HUES48 (cell line): ENCODE measurements around the gene NTN1.

Experiments used
- H3K27ac ChIP-seq: one replicate; pipeline ENCODE4 v1.7.0; 2013; ENCODE audit warnings: low read depth, low read length, inconsistent platforms
- H3K27me3 ChIP-seq: 2 replicates; pipeline ENCODE4 v1.6.1; 2013; ENCODE audit warnings: mild to moderate bottlenecking, low read length; ENCODE audit not compliant: control insufficient read depth, insufficient read depth
- H3K36me3 ChIP-seq: 2 replicates; pipeline ENCODE4 v1.6.1; 2013; ENCODE audit warnings: low read length; ENCODE audit not compliant: control insufficient read depth, insufficient read depth
- H3K4me1 ChIP-seq: 2 replicates; pipeline ENCODE4 v1.6.1; 2013; ENCODE audit warnings: mild to moderate bottlenecking, low read length; ENCODE audit not compliant: control insufficient read depth, insufficient read depth
- H3K4me3 ChIP-seq: 2 replicates; pipeline ENCODE4 v1.5.1; 2013; ENCODE audit warnings: mild to moderate bottlenecking, low read depth, low read length
- H3K9ac ChIP-seq: 2 replicates; pipeline ENCODE4 v1.6.1; 2013; ENCODE audit warnings: mild to moderate bottlenecking, low read depth, low read length, moderate library complexity
- H3K9me3 ChIP-seq: 2 replicates; pipeline ENCODE4 v1.6.1; 2013; ENCODE audit warnings: low read length; ENCODE audit not compliant: control insufficient read depth, insufficient read depth

NTN1 gene

DNA sequence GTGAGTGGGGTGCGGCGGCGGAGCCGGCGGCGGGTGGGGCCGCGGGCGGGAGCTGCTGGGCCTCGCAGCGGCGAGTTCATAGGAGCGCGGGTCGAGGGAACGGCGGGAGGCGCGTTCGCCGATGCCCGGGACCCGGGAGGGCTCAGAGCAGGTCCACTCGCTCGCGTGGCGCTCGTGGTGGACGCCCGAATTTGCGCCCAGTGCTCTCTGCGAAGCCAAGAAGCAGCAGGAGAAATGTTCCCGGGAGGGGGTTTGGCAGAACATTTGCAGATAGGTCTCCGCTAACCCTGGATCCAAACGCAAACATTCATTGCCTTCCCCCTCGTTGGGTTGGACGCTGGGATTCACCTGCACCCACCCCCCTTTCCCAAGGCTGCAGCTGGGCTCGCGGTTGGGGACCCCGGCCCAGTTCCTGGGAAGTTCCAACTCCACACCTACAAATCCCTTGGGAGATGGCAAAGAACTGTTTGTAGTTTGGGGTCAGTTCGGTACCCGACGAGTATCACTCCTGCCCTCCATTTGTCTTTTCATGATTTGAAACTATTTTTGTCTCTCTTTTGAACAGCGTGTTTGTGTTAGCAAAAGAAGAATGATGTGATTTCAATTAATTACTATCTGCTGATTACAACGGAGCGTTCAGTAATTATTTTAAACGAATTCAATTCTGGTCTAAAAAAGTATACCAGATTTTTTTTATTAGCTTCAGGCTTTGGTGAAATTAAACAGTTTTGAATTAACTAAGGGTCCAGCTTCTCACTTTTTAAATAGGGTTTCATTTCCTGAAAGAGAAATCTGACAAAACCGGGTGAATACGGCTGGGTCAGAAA is 2.3 kb downstream of the NTN1 start:
- Histone ChIP-seq H3K27me3 (peaks cover 91% of the 10 kb centered on the region), H3K27ac (no peak overlapping the region), H3K4me1 (peaks cover 44% of the 10 kb centered on the region), H3K9ac (no peak overlapping the region), H3K36me3 (no peaks in the 10 kb centered on the region), H3K9me3 (no peaks in the 10 kb centered on the region), H3K4me3 (peak overlapping the region; percentile 36)

DNA sequence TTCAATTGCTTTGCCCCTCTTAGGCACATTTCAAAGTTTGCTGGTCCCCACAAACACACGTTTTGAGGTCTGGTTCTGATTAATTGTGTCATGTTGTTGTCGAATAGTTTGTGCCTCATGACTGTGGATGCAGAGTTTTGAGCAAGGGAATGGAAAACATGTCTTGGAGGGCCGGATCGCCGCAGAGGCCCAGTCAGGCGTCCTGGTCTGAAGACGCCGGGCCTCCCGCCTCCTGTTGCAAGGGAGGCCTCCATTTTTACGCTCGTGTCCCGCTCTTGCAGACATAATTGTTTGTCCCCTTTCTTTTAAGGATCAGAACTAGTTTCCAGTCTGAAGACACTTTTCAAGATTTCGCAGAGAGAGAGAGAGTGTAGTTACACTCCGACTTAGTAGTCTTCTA is 3.2 kb downstream of the NTN1 start:
- Histone ChIP-seq H3K9me3 (no peaks in the 10 kb centered on the region), H3K4me1 (peaks cover 44% of the 10 kb centered on the region), H3K36me3 (no peaks in the 10 kb centered on the region), H3K9ac (no peak overlapping the region), H3K4me3 (peak overlapping the region; percentile 31), H3K27ac (no peak overlapping the region), H3K27me3 (peaks cover 84% of the 10 kb centered on the region)

- H3K36me3 ChIP-seq: no peaks in the 10 kb centered on the region
- H3K27ac ChIP-seq: no peak overlapping the region
- H3K4me3 ChIP-seq: no peak overlapping the region
- peaks cover 63% of the 10 kb centered on the region for H3K27me3 ChIP-seq
- H3K4me1 ChIP-seq: peaks cover 44% of the 10 kb centered on the region
- H3K9me3 ChIP-seq: no peaks in the 10 kb centered on the region
- no peak overlapping the region for H3K9ac ChIP-seq
Measured at GRCh38 chr17:9026741-9027140, 5.4 kb downstream of the NTN1 start.

DNA sequence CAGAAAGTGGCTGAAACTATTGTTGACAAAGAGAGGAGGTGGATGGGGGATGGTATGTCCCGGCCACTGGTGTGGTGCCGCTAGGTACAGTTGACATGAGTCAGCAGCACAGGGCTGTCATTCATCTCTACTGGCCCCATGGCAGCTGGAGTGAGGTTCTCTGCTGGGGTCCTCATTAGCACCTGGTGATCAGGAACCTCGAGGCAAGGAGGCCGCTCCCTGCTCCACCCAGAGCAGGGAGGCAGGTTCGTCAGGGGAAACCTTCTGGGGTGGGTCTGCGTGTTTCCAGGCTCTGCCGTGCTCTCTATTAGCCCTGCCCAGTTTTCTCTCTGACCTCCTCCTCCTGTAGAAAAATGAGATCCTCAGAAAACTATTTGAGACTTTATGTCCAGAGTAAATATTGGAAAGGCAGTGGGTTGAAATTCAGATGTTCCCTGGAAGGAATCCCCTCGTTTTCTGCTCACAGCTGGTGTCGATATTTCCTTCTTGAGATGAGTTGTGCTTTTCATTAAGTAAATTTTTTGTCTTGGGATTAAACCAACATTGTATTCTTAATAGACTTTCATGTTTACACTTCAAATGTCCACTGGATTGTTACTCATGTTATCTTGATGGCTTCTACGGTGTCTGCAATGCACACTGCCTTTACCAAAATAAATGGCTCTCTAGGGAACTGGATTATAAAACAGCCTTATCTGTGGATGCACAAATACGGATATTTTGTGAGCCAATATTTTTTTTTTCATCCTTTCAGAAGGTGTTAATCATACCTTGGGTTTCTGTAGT is 7.1 kb downstream of the NTN1 start:
- Histone ChIP-seq H3K27ac (no peak overlapping the region), H3K9me3 (no peaks in the 10 kb centered on the region), H3K4me3 (no peak overlapping the region), H3K36me3 (no peaks in the 10 kb centered on the region), H3K4me1 (peaks cover 33% of the 10 kb centered on the region), H3K9ac (no peak overlapping the region), H3K27me3 (peaks cover 46% of the 10 kb centered on the region)

DNA sequence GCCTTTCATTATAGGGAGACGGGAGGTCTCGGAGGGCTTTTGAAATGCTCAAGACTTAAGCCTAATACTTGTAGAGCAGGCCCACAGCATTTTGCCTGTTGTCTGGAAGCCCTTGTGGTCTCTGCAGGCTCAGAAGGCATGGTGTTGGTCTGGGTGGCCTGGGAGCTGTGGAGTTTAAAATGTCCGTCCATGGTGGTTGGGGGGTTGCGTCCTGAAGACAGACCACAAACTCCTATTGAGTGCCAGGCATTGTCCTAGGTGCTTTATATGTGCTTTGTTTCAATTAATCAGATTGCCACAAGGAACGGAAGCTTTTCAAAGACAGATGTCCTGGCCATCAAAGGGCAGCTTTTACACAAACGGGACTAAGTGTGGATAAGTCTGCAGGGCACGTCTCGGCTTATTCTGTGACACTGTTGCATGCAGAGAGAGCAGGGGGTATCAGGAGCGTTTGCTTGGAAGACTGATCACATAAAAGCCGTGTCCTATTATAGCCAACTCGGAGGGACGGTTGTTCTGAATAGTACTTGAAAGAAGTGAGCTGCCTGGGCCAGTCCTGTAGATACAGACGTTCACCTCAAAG is 7.8 kb downstream of the NTN1 start:
- Histone ChIP-seq H3K9me3 (no peaks in the 10 kb centered on the region), H3K4me3 (no peak overlapping the region), H3K36me3 (no peaks in the 10 kb centered on the region), H3K27me3 (peaks cover 40% of the 10 kb centered on the region), H3K4me1 (peaks cover 26% of the 10 kb centered on the region), H3K27ac (no peak overlapping the region), H3K9ac (no peak overlapping the region)

GRCh38 chr17:9032151-9032550 is 10.8 kb downstream of the NTN1 start:
- Histone ChIP-seq H3K27ac (no peak overlapping the region), H3K9ac (no peak overlapping the region), H3K9me3 (no peaks in the 10 kb centered on the region), H3K27me3 (peaks cover 10% of the 10 kb centered on the region; the same call in 1 of the 2 replicates), H3K4me3 (no peak overlapping the region), H3K36me3 (no peaks in the 10 kb centered on the region), H3K4me1 (peaks cover 3% of the 10 kb centered on the region; the same call in 1 of the 2 replicates)

DNA sequence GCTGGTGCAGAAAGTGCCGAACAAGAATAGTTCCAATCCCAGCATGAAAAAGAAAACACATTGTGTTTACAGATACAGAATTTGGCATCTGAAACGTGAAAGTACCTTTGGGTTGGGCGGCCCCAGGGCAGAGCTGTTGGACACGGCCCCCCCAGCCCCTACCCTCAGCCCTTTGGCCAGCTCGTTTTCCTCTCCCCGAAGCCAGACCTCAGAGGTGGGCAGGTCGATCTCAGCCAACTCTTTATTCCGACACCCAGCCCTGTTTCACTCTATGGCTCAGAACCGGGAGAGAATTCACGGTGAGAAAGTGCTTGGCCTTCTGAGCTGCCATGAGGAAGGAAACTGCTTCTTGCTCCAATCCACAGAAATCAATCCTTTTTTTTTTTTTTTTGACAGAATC is 11.3 kb downstream of the NTN1 start:
- Histone ChIP-seq H3K4me1 (0 out of 2 replicates have a peak, but pooled peaks cover 3% of the 10 kb centered on the region), H3K27ac (no peak overlapping the region), H3K4me3 (no peak overlapping the region), H3K27me3 (peaks cover 6% of the 10 kb centered on the region; the same call in 1 of the 2 replicates), H3K9me3 (no peaks in the 10 kb centered on the region), H3K9ac (no peak overlapping the region), H3K36me3 (no peaks in the 10 kb centered on the region)

- Histone ChIP-seq H3K9ac (no peak overlapping the region), H3K36me3 (no peaks in the 10 kb centered on the region), H3K4me3 (no peak overlapping the region), H3K9me3 (0 out of 2 replicates have a peak, but pooled peaks cover 7% of the 10 kb centered on the region), H3K27ac (no peak overlapping the region), H3K27me3 (no peaks in the 10 kb centered on the region), H3K4me1 (no peaks in the 10 kb centered on the region)
Measured at GRCh38 chr17:9035249-9035648, 13.9 kb downstream of the NTN1 start.

DNA sequence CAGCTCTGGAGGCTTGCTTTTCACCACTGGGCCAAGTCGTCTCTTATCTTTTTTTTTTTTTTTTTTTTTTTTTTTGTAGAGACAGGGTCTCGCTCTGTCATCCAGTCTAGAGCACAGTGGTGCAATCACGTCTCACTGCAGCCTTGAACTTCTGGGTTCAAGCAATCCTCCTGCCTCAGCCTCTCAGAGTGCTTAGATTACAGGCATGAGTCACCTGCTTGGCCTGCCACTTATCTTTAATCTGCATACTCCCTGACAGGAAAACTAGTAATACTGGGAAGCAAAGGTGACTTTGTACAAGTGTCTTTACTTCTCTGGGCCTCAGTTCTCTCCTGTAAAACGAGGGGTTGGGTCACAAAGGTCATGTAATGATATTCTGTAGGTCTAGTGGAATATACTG is 15.0 kb downstream of the NTN1 start:
- H3K4me1 ChIP-seq: no peaks in the 10 kb centered on the region
- H3K4me3 ChIP-seq: no peak overlapping the region

DNA sequence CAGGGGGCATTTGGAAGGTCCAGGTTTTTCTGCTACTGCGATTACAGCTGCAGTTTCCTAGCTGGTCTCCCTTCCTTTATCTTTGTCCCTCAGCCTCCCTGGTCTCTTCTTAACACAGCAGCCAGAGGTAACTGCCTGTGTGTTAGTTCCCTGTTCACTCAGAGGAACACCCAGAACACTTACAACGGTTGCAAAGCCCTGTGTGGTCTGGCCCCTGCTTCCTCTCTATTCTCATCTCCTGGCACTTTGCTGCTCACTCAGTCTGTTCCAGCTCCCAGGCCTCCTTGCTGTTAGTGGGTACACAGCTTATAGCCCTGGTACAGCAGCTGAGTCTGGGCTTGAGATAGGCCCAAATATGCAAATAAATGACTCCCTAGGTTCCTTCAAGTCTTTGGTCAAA is 16.4 kb downstream of the NTN1 start:
- peaks cover 10% of the 10 kb centered on the region for H3K9me3 ChIP-seq
- H3K4me1 ChIP-seq: no peaks in the 10 kb centered on the region
- no peaks in the 10 kb centered on the region for H3K27me3 ChIP-seq
- H3K4me3 ChIP-seq: no peak overlapping the region
- no peak overlapping the region for H3K9ac ChIP-seq
- H3K27ac ChIP-seq: no peak overlapping the region
- no peaks in the 10 kb centered on the region for H3K36me3 ChIP-seq

More for the DNA sequence above, 15.0 kb downstream of the NTN1 start:
- H3K9ac ChIP-seq: no peak overlapping the region
- no peaks in the 10 kb centered on the region for H3K36me3 ChIP-seq
- peaks cover 10% of the 10 kb centered on the region for H3K9me3 ChIP-seq
- no peaks in the 10 kb centered on the region for H3K27me3 ChIP-seq
- no peak overlapping the region for H3K27ac ChIP-seq

- Histone ChIP-seq H3K27ac (no peak overlapping the region), H3K27me3 (no peaks in the 10 kb centered on the region), H3K4me1 (no peaks in the 10 kb centered on the region), H3K9ac (no peak overlapping the region), H3K36me3 (no peaks in the 10 kb centered on the region), H3K4me3 (no peak overlapping the region), H3K9me3 (peaks cover 10% of the 10 kb centered on the region)
Measured at GRCh38 chr17:9038380-9038779, 17.1 kb downstream of the NTN1 start.
